HG03439 (cell line): ENCODE results near the gene DRAXIN.
A peak's percentile ranks its signal among the peaks of the same experiment; 100 is the strongest.

Experiments
- ATAC-seq: cut with Tn5 transposase; IDR thresholded peaks from one replicate; pipeline ENCODE4 v1.9.1; 2021; ENCODE audit warnings: mild to moderate bottlenecking, moderate library complexity; ENCODE audit not compliant: unreplicated experiment

Gene DRAXIN

GRCh38 chr1:11735854-11736745, 44.6 kb downstream of the DRAXIN start, which contains the start of gene AGTRAP:
TSS of gene AGTRAP (plus strand) at chr1:11736136. CDS start at chr1:11736209, 73 bp downstream.
- peak; percentile 65 for ATAC-seq

GRCh38 chr1:11736746-11737639, 45.5 kb downstream of the DRAXIN start:
- ATAC-seq: no peak

GRCh38 chr1:11738096-11738495, 46.6 kb downstream of the DRAXIN start:
- ATAC-seq: no peak

GRCh38 chr1:11738783-11739182, 47.3 kb downstream of the DRAXIN start:
- ATAC-seq: no peak

- no peak for ATAC-seq
Observed at GRCh38 chr1:11740258-11741192, 49.0 kb downstream of the DRAXIN start.

- ATAC-seq: no peak
Observed at GRCh38 chr1:11741482-11741881, 50.0 kb downstream of the DRAXIN start.

GRCh38 chr1:11741919-11742558, 50.5 kb downstream of the DRAXIN start:
- no peak for ATAC-seq

- no peak for ATAC-seq
Observed at GRCh38 chr1:11744287-11744686, 52.8 kb downstream of the DRAXIN start.

GRCh38 chr1:11746092-11746491, 54.6 kb downstream of the DRAXIN start:
- no peak for ATAC-seq

GRCh38 chr1:11746795-11747487, 55.4 kb downstream of the DRAXIN start:
- ATAC-seq: no peak

- ATAC-seq: no peak
Observed at GRCh38 chr1:11748294-11749202, 57.0 kb downstream of the DRAXIN start.

- no peak for ATAC-seq
Observed at GRCh38 chr1:11749203-11749689, 57.7 kb downstream of the DRAXIN start.

- no peak for ATAC-seq
Observed at GRCh38 chr1:11749996-11750395, 58.5 kb downstream of the DRAXIN start.

GRCh38 chr1:11751087-11751486, 59.6 kb downstream of the DRAXIN start:
- ATAC-seq: no peak

GRCh38 chr1:11752359-11753088, 61.0 kb downstream of the DRAXIN start:
- no peak for ATAC-seq

- no peak for ATAC-seq
Observed at GRCh38 chr1:11753555-11754208, 62.2 kb downstream of the DRAXIN start.

- ATAC-seq: no peak
Observed at GRCh38 chr1:11757047-11757446, 65.5 kb downstream of the DRAXIN start.
